GM19025 (cell line): ENCODE results near the gene PPFIA1.
A peak's percentile ranks its signal among the peaks of the same experiment; 100 is the strongest.
"Not testable (repeated sequence)": the region's sequence is repeated elsewhere in the genome, so short reads cannot be mapped to it uniquely, and the experiment has no call there.

ENCODE experiments used
- ATAC-seq: cut with Tn5 transposase; IDR thresholded peaks from one replicate; pipeline ENCODE4 v1.9.1; 2021; ENCODE audit warnings: mild to moderate bottlenecking, low read depth, moderate library complexity; ENCODE audit not compliant: unreplicated experiment

Gene PPFIA1

GRCh38 chr11:70381872-70382861 is 111.7 kb downstream of the PPFIA1 start:
- no peak for ATAC-seq

- no peak for ATAC-seq
These were observed 113.4 kb downstream of the PPFIA1 start for GRCh38 chr11:70383664-70384565.

GRCh38 chr11:70384566-70385152 is 114.2 kb downstream of the PPFIA1 start:
- ATAC-seq = no peak

- ATAC-seq = no peak
These were observed 117.1 kb downstream of the PPFIA1 start for GRCh38 chr11:70387564-70387963.

- no peak for ATAC-seq
These were observed 118.7 kb downstream of the PPFIA1 start for GRCh38 chr11:70389201-70389600.

GRCh38 chr11:70390882-70391281 is 120.4 kb downstream of the PPFIA1 start:
- ATAC-seq = not testable (repeated sequence)

GRCh38 chr11:70394211-70394950 is 123.9 kb downstream of the PPFIA1 start:
- no peak for ATAC-seq

GRCh38 chr11:70397336-70397982 is 127.0 kb downstream of the PPFIA1 start:
- ATAC-seq = no peak

- peak; percentile 54 for ATAC-seq
These were observed 127.7 kb downstream of the PPFIA1 start, which contains the start of gene CTTN for GRCh38 chr11:70397983-70398833. Gene CTTN (plus strand): TSS chr11:70398529. CDS start chr11:70407298, 8,769 bp downstream.

GRCh38 chr11:70398834-70399680 is 128.6 kb downstream of the PPFIA1 start:
- no peak for ATAC-seq

- no peak for ATAC-seq
These were observed 129.2 kb downstream of the PPFIA1 start for GRCh38 chr11:70399681-70400112.

- ATAC-seq = no peak
These were observed 130.2 kb downstream of the PPFIA1 start for GRCh38 chr11:70400643-70401042.

- ATAC-seq = no peak
These were observed 131.5 kb downstream of the PPFIA1 start for GRCh38 chr11:70402016-70402415.

- ATAC-seq = no peak
These were observed 132.2 kb downstream of the PPFIA1 start for GRCh38 chr11:70402685-70403084.

- no peak for ATAC-seq
These were observed 133.8 kb downstream of the PPFIA1 start for GRCh38 chr11:70404244-70404643.

GRCh38 chr11:70405679-70406395 is 135.3 kb downstream of the PPFIA1 start:
- ATAC-seq = no peak

GRCh38 chr11:70407121-70407520 is 136.6 kb downstream of the PPFIA1 start:
- no peak for ATAC-seq
